UCSD-AML1 (cell line): ENCODE results near the gene RAD54L.

Experiments
- DNase-seq: peaks from one replicate; lab custom pipeline; 2025; ENCODE audit not compliant: unreplicated experiment; lab: John Stamatoyannopoulos, UW

RAD54L gene

GRCh38 chr1:46284597-46285564, 37.3 kb downstream of the RAD54L start:
- no peak for DNase-seq

DNA sequence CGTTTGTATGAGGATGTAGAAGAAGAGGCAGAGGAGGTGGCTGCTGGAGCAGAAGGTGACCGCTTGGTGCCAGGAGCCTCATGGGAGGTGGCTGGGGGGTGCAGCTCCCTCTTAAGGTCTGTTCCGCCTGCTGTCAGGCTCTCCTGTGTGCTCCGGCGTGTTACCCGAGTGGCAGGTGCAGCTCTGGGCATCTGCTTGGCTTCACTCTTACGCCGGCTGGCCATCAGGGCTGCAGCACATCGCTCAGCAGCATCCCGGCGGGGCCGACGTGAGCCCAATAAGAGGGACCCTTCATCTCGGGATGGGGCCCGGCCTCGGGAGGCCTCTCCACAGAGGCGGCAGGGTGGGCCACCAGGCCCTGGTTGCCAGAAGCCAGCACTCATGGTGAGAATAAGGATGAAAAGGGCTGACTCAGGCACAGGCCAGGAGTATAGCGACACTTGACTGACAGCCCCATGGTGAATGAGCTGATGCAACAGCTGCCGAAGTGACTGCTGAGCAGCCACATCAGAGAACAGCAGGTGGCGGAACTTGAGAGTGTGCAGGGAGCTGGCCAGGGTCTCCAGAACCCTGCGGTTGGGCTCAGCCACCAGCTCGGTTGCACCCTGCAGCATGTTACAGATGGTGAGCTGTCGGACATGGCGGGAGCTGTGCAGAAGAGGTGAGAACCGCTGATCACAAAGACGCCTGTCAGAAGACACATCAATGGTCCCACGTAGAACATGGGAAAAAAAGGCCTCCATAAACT, 38.3 kb downstream of the RAD54L start:
- DNase-seq: no peak

DNA sequence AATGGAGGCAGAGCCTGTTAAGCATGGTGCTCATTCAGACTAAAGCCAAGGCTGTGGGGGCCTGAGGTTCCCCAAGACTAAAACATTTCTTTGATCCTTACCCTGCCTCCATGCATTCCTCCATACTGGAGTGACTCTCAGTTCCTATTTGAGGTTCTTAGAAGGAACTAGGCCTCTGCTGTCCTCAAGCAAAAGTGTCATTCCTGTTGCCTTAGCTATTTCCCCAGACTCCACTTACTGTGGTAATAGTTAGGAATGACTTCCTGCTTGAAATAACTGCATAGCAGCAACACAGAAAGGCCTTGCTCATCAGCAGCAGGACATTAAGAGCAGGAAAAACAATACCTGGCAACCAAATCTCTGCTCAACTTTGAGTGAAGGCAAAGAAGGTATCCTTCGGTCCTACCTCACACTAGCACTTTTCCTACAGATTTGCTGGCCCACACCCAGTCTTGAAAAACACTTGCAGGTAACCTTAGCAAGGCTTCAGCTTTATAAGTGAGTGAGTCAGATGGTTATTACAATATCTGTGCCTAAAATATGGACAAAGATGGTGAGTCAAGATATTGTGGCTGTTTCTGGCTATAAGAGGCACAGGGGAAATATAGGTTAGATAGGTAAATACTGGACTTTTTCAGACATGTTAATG, 41.0 kb downstream of the RAD54L start:
- DNase-seq: no peak

- DNase-seq: no peak
Observed at GRCh38 chr1:46289134-46289494, 41.6 kb downstream of the RAD54L start.

GRCh38 chr1:46289976-46290375, 42.4 kb downstream of the RAD54L start:
- DNase-seq: no peak

DNA sequence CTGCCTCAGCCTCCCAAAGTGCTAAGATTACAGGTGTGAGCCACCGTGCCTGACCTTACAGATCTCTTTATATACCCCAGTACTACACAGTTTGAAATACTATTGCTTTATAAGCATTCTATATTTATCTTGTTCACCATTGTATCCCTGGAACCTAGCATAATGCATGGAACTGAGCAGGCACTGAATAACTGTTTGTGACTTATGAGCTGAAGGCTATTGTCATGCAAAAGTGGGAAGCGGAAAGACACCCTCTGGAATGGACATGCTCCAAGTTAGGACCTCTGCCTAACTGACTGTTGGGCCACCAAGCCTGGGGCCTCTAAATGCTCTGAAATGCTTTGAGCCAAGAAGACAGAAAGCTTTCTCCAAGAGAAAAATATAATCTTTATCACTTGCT, 47.7 kb downstream of the RAD54L start:
- no peak for DNase-seq

GRCh38 chr1:46298387-46298786, 50.8 kb downstream of the RAD54L start:
- no peak for DNase-seq

- DNase-seq: peak; percentile 27
Observed at GRCh38 chr1:46300673-46301405, 53.3 kb downstream of the RAD54L start.

- DNase-seq: no peak
Observed at GRCh38 chr1:46301406-46301807, 53.8 kb downstream of the RAD54L start.

DNA sequence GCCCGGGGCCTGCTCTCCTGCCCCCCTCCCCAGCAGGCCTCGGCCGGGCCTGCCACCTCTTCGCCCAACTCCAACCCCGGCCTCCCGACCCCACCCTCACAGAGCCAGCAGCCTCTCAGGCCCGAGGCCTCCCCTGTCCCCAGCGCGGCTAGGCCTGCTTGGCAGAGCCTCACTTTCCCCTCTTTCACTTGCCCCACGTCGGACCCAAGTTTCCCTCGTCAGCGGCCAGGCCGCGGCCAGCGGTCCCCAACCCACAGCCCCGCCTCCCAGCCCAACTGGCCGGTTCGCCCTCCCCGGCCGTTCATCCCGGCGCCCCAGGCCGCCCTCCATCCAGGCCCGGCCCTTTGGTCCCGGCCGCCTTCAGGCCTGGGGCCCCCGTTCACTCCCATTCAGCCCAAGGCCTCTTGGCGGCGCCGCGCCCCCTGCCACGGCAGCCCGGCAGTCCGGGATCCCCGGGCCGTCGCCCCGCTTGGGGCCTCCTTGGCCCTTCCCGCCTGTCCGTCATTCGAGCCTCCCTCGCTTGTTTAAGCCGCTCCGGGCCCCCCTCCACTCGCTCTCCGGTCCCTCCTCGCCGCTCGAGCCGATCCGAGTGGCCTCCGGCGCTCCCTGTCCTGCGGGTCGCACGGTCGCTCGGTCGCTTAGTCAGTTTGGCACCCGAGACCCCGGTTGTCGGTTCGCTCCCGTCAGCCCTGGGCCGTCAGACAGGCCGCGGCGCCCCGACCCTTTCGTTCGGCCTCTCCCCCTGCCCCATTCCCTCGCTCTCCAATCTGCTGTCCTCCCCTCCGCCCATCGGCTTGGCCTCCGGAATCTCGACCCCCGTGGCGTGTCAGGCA, 54.5 kb downstream of the RAD54L start:
- peak; percentile 75 for DNase-seq

GRCh38 chr1:46302641-46303037, 55.1 kb downstream of the RAD54L start:
- DNase-seq: peak; percentile 68

DNA sequence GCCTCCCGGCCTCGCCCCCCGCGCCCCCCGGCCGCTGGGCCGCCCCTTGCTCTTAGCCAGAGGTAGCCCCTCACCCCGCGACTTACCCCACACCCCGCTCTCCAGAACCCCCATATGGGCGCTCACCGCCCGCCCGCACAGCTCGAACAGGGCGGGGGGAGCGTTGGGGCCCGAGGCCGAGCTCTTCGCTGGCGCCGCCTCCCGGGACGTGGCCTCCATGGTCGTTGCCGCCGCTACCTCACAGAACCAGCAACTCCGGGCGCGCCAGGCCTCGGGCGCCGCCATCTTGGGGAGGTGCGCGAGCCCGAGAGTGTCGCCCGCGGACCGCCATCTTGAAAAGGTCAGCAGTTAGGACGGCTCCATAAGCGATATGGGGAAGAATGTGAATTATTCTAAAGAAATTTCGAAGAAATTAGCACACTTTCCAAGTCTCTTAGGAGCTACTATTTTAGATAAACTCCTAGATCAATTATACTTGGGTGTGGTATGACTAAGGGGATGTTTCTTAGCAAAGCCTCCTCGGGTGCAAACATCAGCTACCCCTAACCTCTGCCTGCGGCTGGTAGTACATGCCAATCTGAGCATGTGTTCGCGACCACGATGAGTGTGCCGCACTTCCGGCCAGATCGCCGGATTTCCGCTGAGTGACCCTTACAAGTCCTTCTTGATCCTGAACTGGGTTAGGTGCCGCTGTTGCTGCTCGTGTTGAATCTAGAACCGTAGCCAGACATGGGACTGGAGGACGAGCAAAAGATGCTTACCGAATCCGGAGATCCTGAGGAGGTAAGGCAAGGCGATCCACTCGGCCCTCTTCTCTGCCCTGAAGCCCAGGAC, 55.7 kb downstream of the RAD54L start, which contains the start of the genes LRRC41 and UQCRH:
TSS of gene LRRC41 (minus strand) at position 579 of the 834 bp plus-strand sequence. CDS start at position 285, 294 bp downstream.
TSS of gene UQCRH (plus strand) at position 661 of the 834 bp plus-strand sequence. CDS start at position 730, 69 bp downstream.
- peak; percentile 93 for DNase-seq

- no peak for DNase-seq
Observed at GRCh38 chr1:46303872-46304326, 56.3 kb downstream of the RAD54L start.

GRCh38 chr1:46306159-46306530, 58.6 kb downstream of the RAD54L start:
- DNase-seq: no peak

- DNase-seq: no peak
Observed at GRCh38 chr1:46309401-46310159, 62.0 kb downstream of the RAD54L start.

DNA sequence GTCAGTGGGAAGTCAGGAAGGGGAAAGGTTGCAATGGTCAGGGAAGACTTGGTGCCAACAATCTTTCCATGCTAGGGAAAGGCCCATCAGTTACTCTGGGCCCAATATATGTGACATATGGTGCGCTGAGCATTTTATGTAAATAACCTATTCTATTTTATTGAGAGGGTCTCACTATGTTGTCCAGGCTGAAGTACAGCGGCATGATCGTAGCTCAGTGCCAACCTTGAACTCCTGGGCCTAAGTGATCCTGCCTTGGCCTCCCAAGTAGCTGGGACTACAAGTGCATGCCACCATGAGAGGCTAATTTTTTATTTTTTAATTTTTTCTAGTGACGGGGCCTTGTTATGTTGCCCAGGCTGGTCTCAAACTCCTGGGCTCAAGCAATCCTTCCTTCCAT, 62.8 kb downstream of the RAD54L start:
- DNase-seq: no peak

DNA sequence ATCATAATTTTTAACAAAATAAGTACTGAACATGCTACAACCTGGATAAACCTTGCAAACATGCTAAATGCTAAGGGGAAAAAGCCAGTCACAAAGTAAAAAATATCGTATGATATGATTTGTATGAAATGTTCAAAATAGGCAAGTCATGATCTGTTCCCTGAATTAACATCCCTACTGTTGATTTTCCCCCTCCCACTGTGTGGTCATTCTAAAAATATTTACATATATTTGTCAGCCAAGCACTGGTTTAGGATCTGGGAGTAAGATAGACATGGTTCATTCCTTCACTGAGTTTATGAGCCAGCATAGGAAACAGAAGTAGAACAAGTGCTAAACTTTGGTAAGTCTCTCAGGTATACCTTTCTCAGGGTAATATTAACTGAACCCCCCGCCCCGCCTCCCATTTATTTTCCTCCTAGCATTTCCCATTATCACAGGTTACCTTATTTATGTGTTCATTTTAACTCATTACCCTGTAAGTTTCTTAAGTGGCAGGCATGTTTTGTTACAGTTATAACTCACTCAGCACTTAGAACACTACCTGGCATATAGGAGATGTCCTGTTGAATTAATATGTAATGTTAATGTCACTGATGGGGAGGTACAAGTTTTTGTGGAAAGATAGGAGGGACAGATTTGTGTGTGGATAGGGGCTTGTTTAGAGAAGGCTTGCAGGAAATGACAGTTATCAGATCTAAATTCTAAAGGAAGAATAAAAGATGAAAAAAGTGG, 68.3 kb downstream of the RAD54L start:
- no peak for DNase-seq
